ENCODE results near the gene SLX9.

DNA sequence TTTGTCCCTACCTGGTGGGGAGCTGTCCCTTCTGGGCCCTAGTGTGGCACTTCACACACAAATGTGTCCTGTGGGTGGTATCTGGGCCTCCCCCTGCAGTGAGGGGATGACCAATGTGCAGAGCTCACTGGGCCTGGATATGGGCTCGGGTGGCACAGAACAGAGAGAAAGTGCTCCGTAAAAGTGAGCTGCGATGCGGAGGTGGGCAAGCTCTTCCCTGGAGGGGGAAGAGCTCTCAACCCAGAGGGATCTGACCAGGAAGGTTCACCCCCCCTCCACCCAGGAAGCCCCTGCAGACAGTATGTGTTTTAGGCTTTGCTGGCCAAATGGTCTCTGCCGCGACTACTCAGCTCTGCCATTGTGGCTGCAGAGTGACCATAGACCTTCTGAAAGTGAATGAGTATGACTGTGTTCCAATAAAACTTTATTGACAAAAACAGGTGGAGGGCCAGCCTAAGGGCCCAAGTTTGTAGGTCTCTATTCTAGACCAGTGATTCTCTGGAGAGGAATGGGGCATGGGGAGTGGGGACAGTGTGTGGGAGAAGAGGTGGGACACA, 10.5 kb upstream of the SLX9 start:
- TF ChIP-seq, protein P1, sequence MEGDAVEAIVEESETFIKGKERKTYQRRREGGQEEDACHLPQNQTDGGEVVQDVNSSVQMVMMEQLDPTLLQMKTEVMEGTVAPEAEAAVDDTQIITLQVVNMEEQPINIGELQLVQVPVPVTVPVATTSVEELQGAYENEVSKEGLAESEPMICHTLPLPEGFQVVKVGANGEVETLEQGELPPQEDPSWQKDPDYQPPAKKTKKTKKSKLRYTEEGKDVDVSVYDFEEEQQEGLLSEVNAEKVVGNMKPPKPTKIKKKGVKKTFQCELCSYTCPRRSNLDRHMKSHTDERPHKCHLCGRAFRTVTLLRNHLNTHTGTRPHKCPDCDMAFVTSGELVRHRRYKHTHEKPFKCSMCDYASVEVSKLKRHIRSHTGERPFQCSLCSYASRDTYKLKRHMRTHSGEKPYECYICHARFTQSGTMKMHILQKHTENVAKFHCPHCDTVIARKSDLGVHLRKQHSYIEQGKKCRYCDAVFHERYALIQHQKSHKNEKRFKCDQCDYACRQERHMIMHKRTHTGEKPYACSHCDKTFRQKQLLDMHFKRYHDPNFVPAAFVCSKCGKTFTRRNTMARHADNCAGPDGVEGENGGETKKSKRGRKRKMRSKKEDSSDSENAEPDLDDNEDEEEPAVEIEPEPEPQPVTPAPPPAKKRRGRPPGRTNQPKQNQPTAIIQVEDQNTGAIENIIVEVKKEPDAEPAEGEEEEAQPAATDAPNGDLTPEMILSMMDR (IDR thresholded peaks at IDR 0.05) = no peak
- no peak for TF ChIP-seq POLR2A (IDR thresholded peaks at IDR 0.05)

Data from sigmoid colon (tissue), 3 donors.